ENCODE data around the gene ADARB1. TPM values are rescaled to one million over a fixed set of nuclear protein-coding genes. Genes with fewer than 3 reads are reported as not detected.

The ADARB1 gene
- total and polyA plus RNA-seq, 2 of the 8 experiments (the other 6 are each of a cell fraction or from before 2014, with no cell fraction given) = 4.7 to 14.9 TPM

DNA sequence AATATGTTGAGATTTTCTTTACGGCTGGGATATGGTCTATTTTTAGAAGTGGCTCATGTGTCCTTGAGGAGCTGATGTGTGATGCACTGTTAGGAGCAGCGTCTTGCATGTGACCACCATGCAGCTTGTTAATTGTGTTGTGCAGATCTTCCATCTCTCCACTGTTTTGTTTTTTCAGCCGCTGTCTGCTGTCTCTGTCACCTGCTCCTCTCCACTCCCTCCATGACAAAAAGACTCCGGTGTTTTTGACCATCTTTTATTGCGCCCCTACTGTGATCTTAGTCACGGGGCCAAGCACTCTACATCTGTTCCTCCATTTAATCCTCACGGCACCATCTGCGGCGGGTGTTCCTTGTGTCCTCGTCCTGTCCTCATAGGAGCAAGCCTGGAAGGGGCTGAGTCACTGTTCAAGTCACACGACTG is 51.8 kb downstream of the ADARB1 start:
- no peak overlapping the region for H4K91ac ChIP-seq (replicated peaks; ENCODE audit: insufficient read length, low read length)
- H2BK20ac ChIP-seq (ENCODE audit: low read length) = no peak overlapping the region
- no peaks in the 10 kb centered on the region for H3K27me3 ChIP-seq (replicated peaks in 1 of 4; ENCODE audit: control insufficient read depth in 3 of 4, extremely low read depth in 1 of 4, insufficient read depth in 3 of 4, low read length in 3 of 4)
- H2BK12ac ChIP-seq (ENCODE audit: low read depth, low read length) = no peak overlapping the region
- H3K4me3 ChIP-seq (ENCODE audit: extremely low read depth in 1 of 4, insufficient read depth in 2 of 4, low read depth in 3 of 4, low read length in 4 of 4) = no peak overlapping the region
- ChIA-PET CTCF (ENCODE audit: partially characterized antibody) (interaction anchor here (1.0 to 8.9 kb wide), 10 partner anchors 12 to 178 kb away, joined by 3 to 144 read pairs (median 4); no protein-coding TSS in a partner anchor), POLR2A (ENCODE audit: partially characterized antibody) (interaction anchor here (0.8 kb wide), 1 partner anchor 182 kb away, joined by 3 read pairs; no protein-coding TSS in a partner anchor)
- H3K4me2 ChIP-seq (ENCODE audit: insufficient read depth in 1 of 2, low read depth in 2 of 2, low read length in 2 of 2) = no peak overlapping the region
- no peak overlapping the region for H3K27ac ChIP-seq (ENCODE audit: low read depth, low read length)
- DNase-seq (ENCODE audit: low read depth in 1 of 2, low spot score in 2 of 2) (no peak), FAIRE-seq (no peak)
- no peak overlapping the region for H3K4ac ChIP-seq (replicated peaks; ENCODE audit: insufficient read length, low read depth, low read length)
- H3K18ac ChIP-seq (ENCODE audit: extremely low read depth, low read length) = no peak overlapping the region
- no peak overlapping the region for H3K14ac ChIP-seq (ENCODE audit: insufficient read length)
- no peak overlapping the region for H2BK5ac ChIP-seq (ENCODE audit: low read depth, low read length)
- H3K79me2 ChIP-seq (ENCODE audit: control insufficient read depth in 1 of 2, insufficient read depth in 2 of 2, low read length in 2 of 2) = no peaks in the 10 kb centered on the region
- H3K4me1 ChIP-seq (replicated peaks in 1 of 4; ENCODE audit: control insufficient read depth in 3 of 4, insufficient read depth in 4 of 4, low read length in 3 of 4) = no peaks in the 10 kb centered on the region
- 88% methylated on average over 11 of the region's 11 CpGs; no CpG with 5 or more reads in 1 of the 2 experiments for WGBS, 2 experiments (ENCODE audit: extremely low coverage in 1 of 2, insufficient coverage in 1 of 2, insufficient read length in 1 of 2, insufficient replicate concordance in 2 of 2, low coverage in 1 of 2, low lambda C conversion rate in 2 of 2, missing lambda C conversion rate in 1 of 2)
- no peaks in the 10 kb centered on the region for H3K9me3 ChIP-seq (ENCODE audit: insufficient read depth in 2 of 2, low read depth in 1 of 2, low read length in 1 of 2)
- H2AFZ ChIP-seq (ENCODE audit: low read length) = no peak overlapping the region
- H2AK5ac ChIP-seq (ENCODE audit: low read depth, low read length) = no peak overlapping the region
- no peak overlapping the region for H2BK120ac ChIP-seq (replicated peaks; ENCODE audit: low read depth, low read length)
- H4K5ac ChIP-seq (ENCODE audit: insufficient read length, low read depth, low read length) = no peak overlapping the region
- H3K56ac ChIP-seq (replicated peaks; ENCODE audit: insufficient read length, low read depth, low read length) = no peak overlapping the region
- peaks cover under 1 to 4% of the 10 kb centered on the region in 2 experiments for H4K20me1 ChIP-seq (replicated peaks in 1 of 2; ENCODE audit: control insufficient read depth in 1 of 2, insufficient read depth in 2 of 2, low read length in 2 of 2)
- no peaks in the 10 kb centered on the region for H3K23me2 ChIP-seq (ENCODE audit: low read depth, low read length)
- H3K36me3 ChIP-seq (ENCODE audit: control insufficient read depth in 2 of 4, insufficient read depth in 4 of 4, low read length in 3 of 4) = no peaks in the 10 kb centered on the region
- H3K79me1 ChIP-seq (ENCODE audit: low read depth, low read length) = no peaks in the 10 kb centered on the region
- no peak overlapping the region for H4K8ac ChIP-seq (ENCODE audit: extremely low read depth, insufficient read depth, low read length)
- H2BK15ac ChIP-seq (ENCODE audit: low read length) = no peak overlapping the region
- no peak overlapping the region for H3K23ac ChIP-seq (ENCODE audit: insufficient read length)
- no peak overlapping the region for H3K9ac ChIP-seq (replicated peaks in 1 of 4; ENCODE audit: extremely low read depth in 1 of 4, low read depth in 3 of 4, low read length in 3 of 4)

All from H1 (cell line).